ENCODE measurements around the gene ITK.

Gene ITK

GRCh38 chr5:157193699-157194424, 13.2 kb downstream of the ITK start:
- Histone ChIP-seq H2BK120ac (ENCODE audit: low read depth, low read length) (no peak overlapping the region), H2BK15ac (ENCODE audit: low read length) (no peak overlapping the region), H4K8ac (ENCODE audit: low read depth, low read length) (no peak overlapping the region), H3K9ac (ENCODE audit: low read depth, low read length, poor library complexity) (no peak overlapping the region), H3K9me3 (replicated peaks in 1 of 2; ENCODE audit: control insufficient read depth in 2 of 2, insufficient read depth in 1 of 2, low read depth in 1 of 2, low read length in 2 of 2) (no peaks in the 10 kb centered on the region), H3K4me1 (ENCODE audit: control insufficient read depth in 2 of 2, insufficient read depth in 1 of 2, low read depth in 1 of 2, low read length in 2 of 2) (no peaks in the 10 kb centered on the region), H3K79me1 (ENCODE audit: low read depth, low read length) (no peaks in the 10 kb centered on the region), H3K27me3 (ENCODE audit: control insufficient read depth in 3 of 3, insufficient read depth in 3 of 3, low read depth in 1 of 3, low read length in 3 of 3) (peaks cover 0 to 10% (median 0%) of the 10 kb centered on the region in 3 experiments), H3K4me2 (ENCODE audit: insufficient read depth, low read length, poor library complexity, severe bottlenecking) (no peak overlapping the region), H3K23ac (ENCODE audit: low read depth, low read length, poor library complexity) (no peak overlapping the region), H3K36me3 (replicated peaks in 1 of 2; ENCODE audit: control insufficient read depth in 2 of 2, insufficient read depth in 2 of 2, low read length in 2 of 2) (no peaks in the 10 kb centered on the region), H2AK5ac (ENCODE audit: low read depth, low read length) (no peak overlapping the region), H3K18ac (ENCODE audit: low read length) (no peak overlapping the region), H3K4ac (ENCODE audit: low read length) (no peak overlapping the region), H3K14ac (ENCODE audit: low read length) (no peak overlapping the region), H2AFZ (ENCODE audit: low read length) (no peak overlapping the region), H2BK12ac (ENCODE audit: low read length) (no peak overlapping the region), H3K4me3 (ENCODE audit: low read length in 2 of 2) (no peak overlapping the region), H4K91ac (ENCODE audit: low read depth, low read length, poor library complexity) (no peak overlapping the region), H3K27ac (replicated peaks; ENCODE audit: low read length) (no peak overlapping the region), H2BK5ac (ENCODE audit: low read length) (no peak overlapping the region)
- DNase-seq (ENCODE audit: low spot score), result no peak
- no CpG with 5 or more reads among the region's 10 CpGs for WGBS, 2 donors (ENCODE audit: extremely low coverage in 2 of 2, insufficient read length in 2 of 2, insufficient replicate concordance in 1 of 2)

- Histone ChIP-seq H3K79me1 (ENCODE audit: low read depth, low read length) (no peaks in the 10 kb centered on the region), H3K4me2 (ENCODE audit: insufficient read depth, low read length, poor library complexity, severe bottlenecking) (no peak overlapping the region), H3K27me3 (ENCODE audit: control insufficient read depth in 3 of 3, insufficient read depth in 3 of 3, low read depth in 1 of 3, low read length in 3 of 3) (peaks cover 0 to 17% (median 0%) of the 10 kb centered on the region in 3 experiments), H2AK5ac (ENCODE audit: low read depth, low read length) (no peak overlapping the region), H3K14ac (ENCODE audit: low read length) (no peak overlapping the region), H4K8ac (ENCODE audit: low read depth, low read length) (no peak overlapping the region), H2BK5ac (ENCODE audit: low read length) (no peak overlapping the region), H3K36me3 (replicated peaks in 1 of 2; ENCODE audit: control insufficient read depth in 2 of 2, insufficient read depth in 2 of 2, low read length in 2 of 2) (no peaks in the 10 kb centered on the region), H3K4me3 (ENCODE audit: low read length in 2 of 2) (no peak overlapping the region), H3K9ac (ENCODE audit: low read depth, low read length, poor library complexity) (no peak overlapping the region), H2AFZ (ENCODE audit: low read length) (no peak overlapping the region), H3K23ac (ENCODE audit: low read depth, low read length, poor library complexity) (no peak overlapping the region), H2BK15ac (ENCODE audit: low read length) (no peak overlapping the region), H3K4ac (ENCODE audit: low read length) (no peak overlapping the region), H2BK12ac (ENCODE audit: low read length) (no peak overlapping the region), H3K27ac (replicated peaks; ENCODE audit: low read length) (no peak overlapping the region), H3K4me1 (ENCODE audit: control insufficient read depth in 2 of 2, insufficient read depth in 1 of 2, low read depth in 1 of 2, low read length in 2 of 2) (no peaks in the 10 kb centered on the region), H3K9me3 (replicated peaks in 1 of 2; ENCODE audit: control insufficient read depth in 2 of 2, insufficient read depth in 1 of 2, low read depth in 1 of 2, low read length in 2 of 2) (no peaks in the 10 kb centered on the region), H2BK120ac (ENCODE audit: low read depth, low read length) (no peak overlapping the region), H3K18ac (ENCODE audit: low read length) (no peak overlapping the region), H4K91ac (ENCODE audit: low read depth, low read length, poor library complexity) (no peak overlapping the region)
- no peak for DNase-seq (ENCODE audit: low spot score)
Measured at GRCh38 chr5:157196045-157196444, 15.4 kb downstream of the ITK start.

- Histone ChIP-seq H3K27me3 (ENCODE audit: control insufficient read depth in 3 of 3, insufficient read depth in 3 of 3, low read depth in 1 of 3, low read length in 3 of 3) (peaks cover 0 to 17% (median 0%) of the 10 kb centered on the region in 3 experiments), H3K23ac (ENCODE audit: low read depth, low read length, poor library complexity) (no peak overlapping the region), H3K27ac (replicated peaks; ENCODE audit: low read length) (no peak overlapping the region), H3K18ac (ENCODE audit: low read length) (no peak overlapping the region), H2BK15ac (ENCODE audit: low read length) (no peak overlapping the region), H2BK12ac (ENCODE audit: low read length) (no peak overlapping the region), H3K9me3 (replicated peaks in 1 of 2; ENCODE audit: control insufficient read depth in 2 of 2, insufficient read depth in 1 of 2, low read depth in 1 of 2, low read length in 2 of 2) (no peaks in the 10 kb centered on the region), H2AK5ac (ENCODE audit: low read depth, low read length) (no peak overlapping the region), H3K4me1 (ENCODE audit: control insufficient read depth in 2 of 2, insufficient read depth in 1 of 2, low read depth in 1 of 2, low read length in 2 of 2) (no peaks in the 10 kb centered on the region), H4K91ac (ENCODE audit: low read depth, low read length, poor library complexity) (no peak overlapping the region), H2AFZ (ENCODE audit: low read length) (no peak overlapping the region), H3K9ac (ENCODE audit: low read depth, low read length, poor library complexity) (no peak overlapping the region), H3K36me3 (replicated peaks in 1 of 2; ENCODE audit: control insufficient read depth in 2 of 2, insufficient read depth in 2 of 2, low read length in 2 of 2) (no peaks in the 10 kb centered on the region), H3K4me2 (ENCODE audit: insufficient read depth, low read length, poor library complexity, severe bottlenecking) (no peak overlapping the region), H3K4ac (ENCODE audit: low read length) (no peak overlapping the region), H3K4me3 (ENCODE audit: low read length in 2 of 2) (no peak overlapping the region), H2BK120ac (ENCODE audit: low read depth, low read length) (no peak overlapping the region), H4K8ac (ENCODE audit: low read depth, low read length) (no peak overlapping the region), H3K14ac (ENCODE audit: low read length) (no peak overlapping the region), H3K79me1 (ENCODE audit: low read depth, low read length) (no peaks in the 10 kb centered on the region), H2BK5ac (ENCODE audit: low read length) (no peak overlapping the region)
- no CpG with 5 or more reads among the region's 3 CpGs for WGBS, 2 donors (ENCODE audit: extremely low coverage in 2 of 2, insufficient read length in 2 of 2, insufficient replicate concordance in 1 of 2)
- DNase-seq (ENCODE audit: low spot score), result no peak
Measured at GRCh38 chr5:157197086-157197485, 16.4 kb downstream of the ITK start.

- Histone ChIP-seq H3K14ac (ENCODE audit: low read length) (no peak overlapping the region), H3K4ac (ENCODE audit: low read length) (no peak overlapping the region), H3K27ac (replicated peaks; ENCODE audit: low read length) (no peak overlapping the region), H3K18ac (ENCODE audit: low read length) (no peak overlapping the region), H3K27me3 (ENCODE audit: control insufficient read depth in 3 of 3, insufficient read depth in 3 of 3, low read depth in 1 of 3, low read length in 3 of 3) (peaks cover 0 to 17% (median 0%) of the 10 kb centered on the region in 3 experiments), H4K91ac (ENCODE audit: low read depth, low read length, poor library complexity) (no peak overlapping the region), H2AFZ (ENCODE audit: low read length) (no peak overlapping the region), H3K36me3 (replicated peaks in 1 of 2; ENCODE audit: control insufficient read depth in 2 of 2, insufficient read depth in 2 of 2, low read length in 2 of 2) (no peaks in the 10 kb centered on the region), H3K9me3 (replicated peaks in 1 of 2; ENCODE audit: control insufficient read depth in 2 of 2, insufficient read depth in 1 of 2, low read depth in 1 of 2, low read length in 2 of 2) (no peaks in the 10 kb centered on the region), H4K8ac (ENCODE audit: low read depth, low read length) (no peak overlapping the region), H3K4me1 (ENCODE audit: control insufficient read depth in 2 of 2, insufficient read depth in 1 of 2, low read depth in 1 of 2, low read length in 2 of 2) (no peaks in the 10 kb centered on the region), H3K9ac (ENCODE audit: low read depth, low read length, poor library complexity) (no peak overlapping the region), H3K4me3 (ENCODE audit: low read length in 2 of 2) (no peak overlapping the region), H3K23ac (ENCODE audit: low read depth, low read length, poor library complexity) (no peak overlapping the region), H3K79me1 (ENCODE audit: low read depth, low read length) (no peaks in the 10 kb centered on the region), H2AK5ac (ENCODE audit: low read depth, low read length) (no peak overlapping the region), H2BK5ac (ENCODE audit: low read length) (no peak overlapping the region), H3K4me2 (ENCODE audit: insufficient read depth, low read length, poor library complexity, severe bottlenecking) (no peak overlapping the region), H2BK120ac (ENCODE audit: low read depth, low read length) (no peak overlapping the region), H2BK15ac (ENCODE audit: low read length) (no peak overlapping the region), H2BK12ac (ENCODE audit: low read length) (no peak overlapping the region)
- DNase-seq (ENCODE audit: low spot score), result no peak
- WGBS, 2 donors (ENCODE audit: extremely low coverage in 2 of 2, insufficient read length in 2 of 2, insufficient replicate concordance in 1 of 2), result no CpG with 5 or more reads among the region's 5 CpGs
Measured at GRCh38 chr5:157198277-157198986, 17.8 kb downstream of the ITK start.
